ENCODE measurements around the gene TRPM1. TPM values are rescaled to one million over a fixed set of nuclear protein-coding genes. Genes with fewer than 3 reads are reported as not detected.

The TRPM1 gene
- total RNA-seq, 1 experiment from 2014 or later: 109 TPM

- DNase-seq (ENCODE audit: low read depth, low spot score): peak; percentile 70
- in situ Hi-C loops (cut with HindIII; ENCODE audit: low pct_unique_long_range_greater_than_20kb, low sequenced_read_pairs): no loop called here
Measured at GRCh38 chr15:31128919-31129768, 27.6 kb upstream of the TRPM1 start.

GRCh38 chr15:31128477-31128876 lies 27.0 kb upstream of the TRPM1 start:
- no peak for DNase-seq (ENCODE audit: low read depth, low spot score)

GRCh38 chr15:31127596-31128261 lies 26.2 kb upstream of the TRPM1 start:
- in situ Hi-C loops (cut with HindIII; ENCODE audit: low pct_unique_long_range_greater_than_20kb, low sequenced_read_pairs): no loop called here
- no peak for DNase-seq (ENCODE audit: low read depth, low spot score)

More at GRCh38 chr15:31128477-31128876, 27.0 kb upstream of the TRPM1 start:
- in situ Hi-C loops (cut with HindIII; ENCODE audit: low pct_unique_long_range_greater_than_20kb, low sequenced_read_pairs): no loop called here

GRCh38 chr15:31125061-31125460 lies 23.5 kb upstream of the TRPM1 start:
- DNase-seq (ENCODE audit: low read depth, low spot score): no peak
- in situ Hi-C loops (cut with HindIII; ENCODE audit: low pct_unique_long_range_greater_than_20kb, low sequenced_read_pairs): no loop called here

- in situ Hi-C loops (cut with HindIII; ENCODE audit: low pct_unique_long_range_greater_than_20kb, low sequenced_read_pairs): no loop called here
Measured at GRCh38 chr15:31116423-31117030, 15.0 kb upstream of the TRPM1 start.

GRCh38 chr15:31111091-31111647 lies 9.6 kb upstream of the TRPM1 start:
- DNase-seq (ENCODE audit: low read depth, low spot score): no peak
- in situ Hi-C loops (cut with HindIII; ENCODE audit: low pct_unique_long_range_greater_than_20kb, low sequenced_read_pairs): no loop called here

More at GRCh38 chr15:31116423-31117030, 15.0 kb upstream of the TRPM1 start:
- no peak for DNase-seq (ENCODE audit: low read depth, low spot score)

GRCh38 chr15:31108836-31109235 lies 7.3 kb upstream of the TRPM1 start:
- in situ Hi-C loops (cut with HindIII; ENCODE audit: low pct_unique_long_range_greater_than_20kb, low sequenced_read_pairs): no loop called here
- no peak for DNase-seq (ENCODE audit: low read depth, low spot score)

GRCh38 chr15:31106495-31107300 lies 5.2 kb upstream of the TRPM1 start:
- DNase-seq (ENCODE audit: low read depth, low spot score): no peak
- in situ Hi-C loops (cut with HindIII; ENCODE audit: low pct_unique_long_range_greater_than_20kb, low sequenced_read_pairs): no loop called here

GRCh38 chr15:31104003-31104402 lies 2.5 kb upstream of the TRPM1 start:
- no peak for DNase-seq (ENCODE audit: low read depth, low spot score)
- in situ Hi-C loops (cut with HindIII; ENCODE audit: low pct_unique_long_range_greater_than_20kb, low sequenced_read_pairs): no loop called here

- DNase-seq (ENCODE audit: low read depth, low spot score): peak; percentile 86
- in situ Hi-C loops (cut with HindIII; ENCODE audit: low pct_unique_long_range_greater_than_20kb, low sequenced_read_pairs): no loop called here
Measured at GRCh38 chr15:31102374-31103342, 1.1 kb upstream of the TRPM1 start.

GRCh38 chr15:31102039-31102321 lies 455 bp upstream of the TRPM1 start:
- no peak for DNase-seq (ENCODE audit: low read depth, low spot score)
- in situ Hi-C loops (cut with HindIII; ENCODE audit: low pct_unique_long_range_greater_than_20kb, low sequenced_read_pairs): no loop called here

- peak; percentile 61 for DNase-seq (ENCODE audit: low read depth, low spot score)
- in situ Hi-C loops (cut with HindIII; ENCODE audit: low pct_unique_long_range_greater_than_20kb, low sequenced_read_pairs): no loop called here
Measured at GRCh38 chr15:31100738-31101137, 787 bp downstream of the TRPM1 start.

GRCh38 chr15:31098953-31099740 lies 2.4 kb downstream of the TRPM1 start:
- DNase-seq (ENCODE audit: low read depth, low spot score): no peak
- in situ Hi-C loops (cut with HindIII; ENCODE audit: low pct_unique_long_range_greater_than_20kb, low sequenced_read_pairs): no loop called here

GRCh38 chr15:31098491-31098917 lies 3.0 kb downstream of the TRPM1 start:
- in situ Hi-C loops (cut with HindIII; ENCODE audit: low pct_unique_long_range_greater_than_20kb, low sequenced_read_pairs): no loop called here

GRCh38 chr15:31096563-31096962 lies 5.0 kb downstream of the TRPM1 start:
- no peak for DNase-seq (ENCODE audit: low read depth, low spot score)
- in situ Hi-C loops (cut with HindIII; ENCODE audit: low pct_unique_long_range_greater_than_20kb, low sequenced_read_pairs): no loop called here

More at GRCh38 chr15:31098491-31098917, 3.0 kb downstream of the TRPM1 start:
- no peak for DNase-seq (ENCODE audit: low read depth, low spot score)

GRCh38 chr15:31091481-31091880 lies 10.0 kb downstream of the TRPM1 start:
- DNase-seq (ENCODE audit: low read depth, low spot score): peak; percentile 17
- in situ Hi-C loops (cut with HindIII; ENCODE audit: low pct_unique_long_range_greater_than_20kb, low sequenced_read_pairs): no loop called here

All from SK-MEL-5 (cell line).